ENCODE measurements around the gene PRSS12. TPM values are rescaled to one million over a fixed set of nuclear protein-coding genes. Genes with fewer than 3 reads are reported as not detected.

The PRSS12 gene
- polyA plus RNA-seq, 1 donor from 2014 or later: 1.1 TPM

DNA sequence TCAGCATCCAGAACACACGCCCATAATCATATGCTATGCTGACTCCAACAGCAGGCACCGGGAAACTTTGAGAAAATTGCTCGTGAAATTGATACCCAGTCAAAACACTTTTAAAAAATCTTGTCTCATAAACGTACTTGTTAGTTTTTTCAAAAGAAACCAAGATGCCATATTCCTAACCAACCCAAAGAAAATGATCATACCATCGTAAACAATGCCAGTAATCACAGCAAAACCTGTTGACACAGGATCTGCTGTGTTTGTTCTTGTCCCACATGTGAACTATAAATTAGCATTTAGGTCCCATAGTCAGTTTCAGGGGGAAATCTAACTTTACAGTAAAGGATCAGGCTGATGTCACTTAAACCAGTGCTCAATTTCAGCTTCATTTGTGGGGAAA, 23.0 kb downstream of the PRSS12 start:
- Histone ChIP-seq H3F3A (ENCODE audit: insufficient read depth, low read length, poor library complexity, severe bottlenecking) (no peaks in the 10 kb centered on the region), H3K4me2 (ENCODE audit: low read length) (no peak overlapping the region), H3K9me3 (ENCODE audit: low read length) (no peaks in the 10 kb centered on the region), H3K36me3 (ENCODE audit: insufficient read depth, low read length) (no peaks in the 10 kb centered on the region), H3K27me3 (ENCODE audit: insufficient read depth, low read depth, low read length) (no peaks in the 10 kb centered on the region), H3K79me2 (replicated peaks; ENCODE audit: insufficient read depth, low read length) (no peaks in the 10 kb centered on the region), H3K27ac (ENCODE audit: low read length) (no peak overlapping the region), H3K9ac (ENCODE audit: low read length) (no peak overlapping the region), H2AFZ (ENCODE audit: low read depth, low read length) (no peak overlapping the region), H3K4me3 (ENCODE audit: low read length) (no peak overlapping the region), H4K20me1 (ENCODE audit: insufficient read depth) (no peaks in the 10 kb centered on the region), H3K9me2 (ENCODE audit: insufficient read depth, low read length) (no peaks in the 10 kb centered on the region)
- TF ChIP-seq RAD21 (conservative IDR thresholded peaks at IDR 0.05): no peak
- no peak for TF ChIP-seq MXI1 (conservative IDR thresholded peaks at IDR 0.05; ENCODE audit: poor library complexity, severe bottlenecking)
- no peak for TF ChIP-seq TAF1 (IDR thresholded peaks at IDR 0.05; ENCODE audit: low read depth)
- TF ChIP-seq, protein P1, sequence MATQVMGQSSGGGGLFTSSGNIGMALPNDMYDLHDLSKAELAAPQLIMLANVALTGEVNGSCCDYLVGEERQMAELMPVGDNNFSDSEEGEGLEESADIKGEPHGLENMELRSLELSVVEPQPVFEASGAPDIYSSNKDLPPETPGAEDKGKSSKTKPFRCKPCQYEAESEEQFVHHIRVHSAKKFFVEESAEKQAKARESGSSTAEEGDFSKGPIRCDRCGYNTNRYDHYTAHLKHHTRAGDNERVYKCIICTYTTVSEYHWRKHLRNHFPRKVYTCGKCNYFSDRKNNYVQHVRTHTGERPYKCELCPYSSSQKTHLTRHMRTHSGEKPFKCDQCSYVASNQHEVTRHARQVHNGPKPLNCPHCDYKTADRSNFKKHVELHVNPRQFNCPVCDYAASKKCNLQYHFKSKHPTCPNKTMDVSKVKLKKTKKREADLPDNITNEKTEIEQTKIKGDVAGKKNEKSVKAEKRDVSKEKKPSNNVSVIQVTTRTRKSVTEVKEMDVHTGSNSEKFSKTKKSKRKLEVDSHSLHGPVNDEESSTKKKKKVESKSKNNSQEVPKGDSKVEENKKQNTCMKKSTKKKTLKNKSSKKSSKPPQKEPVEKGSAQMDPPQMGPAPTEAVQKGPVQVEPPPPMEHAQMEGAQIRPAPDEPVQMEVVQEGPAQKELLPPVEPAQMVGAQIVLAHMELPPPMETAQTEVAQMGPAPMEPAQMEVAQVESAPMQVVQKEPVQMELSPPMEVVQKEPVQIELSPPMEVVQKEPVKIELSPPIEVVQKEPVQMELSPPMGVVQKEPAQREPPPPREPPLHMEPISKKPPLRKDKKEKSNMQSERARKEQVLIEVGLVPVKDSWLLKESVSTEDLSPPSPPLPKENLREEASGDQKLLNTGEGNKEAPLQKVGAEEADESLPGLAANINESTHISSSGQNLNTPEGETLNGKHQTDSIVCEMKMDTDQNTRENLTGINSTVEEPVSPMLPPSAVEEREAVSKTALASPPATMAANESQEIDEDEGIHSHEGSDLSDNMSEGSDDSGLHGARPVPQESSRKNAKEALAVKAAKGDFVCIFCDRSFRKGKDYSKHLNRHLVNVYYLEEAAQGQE (IDR thresholded peaks at IDR 0.05; ENCODE audit: borderline replicate concordance): no peak
- TF ChIP-seq, protein P2, sequence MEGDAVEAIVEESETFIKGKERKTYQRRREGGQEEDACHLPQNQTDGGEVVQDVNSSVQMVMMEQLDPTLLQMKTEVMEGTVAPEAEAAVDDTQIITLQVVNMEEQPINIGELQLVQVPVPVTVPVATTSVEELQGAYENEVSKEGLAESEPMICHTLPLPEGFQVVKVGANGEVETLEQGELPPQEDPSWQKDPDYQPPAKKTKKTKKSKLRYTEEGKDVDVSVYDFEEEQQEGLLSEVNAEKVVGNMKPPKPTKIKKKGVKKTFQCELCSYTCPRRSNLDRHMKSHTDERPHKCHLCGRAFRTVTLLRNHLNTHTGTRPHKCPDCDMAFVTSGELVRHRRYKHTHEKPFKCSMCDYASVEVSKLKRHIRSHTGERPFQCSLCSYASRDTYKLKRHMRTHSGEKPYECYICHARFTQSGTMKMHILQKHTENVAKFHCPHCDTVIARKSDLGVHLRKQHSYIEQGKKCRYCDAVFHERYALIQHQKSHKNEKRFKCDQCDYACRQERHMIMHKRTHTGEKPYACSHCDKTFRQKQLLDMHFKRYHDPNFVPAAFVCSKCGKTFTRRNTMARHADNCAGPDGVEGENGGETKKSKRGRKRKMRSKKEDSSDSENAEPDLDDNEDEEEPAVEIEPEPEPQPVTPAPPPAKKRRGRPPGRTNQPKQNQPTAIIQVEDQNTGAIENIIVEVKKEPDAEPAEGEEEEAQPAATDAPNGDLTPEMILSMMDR (IDR thresholded peaks at IDR 0.05; ENCODE audit: poor library complexity, severe bottlenecking): no peak
- TF ChIP-seq SMC3 (conservative IDR thresholded peaks at IDR 0.05; ENCODE audit: poor library complexity): no peak
- TF ChIP-seq EP300 (conservative IDR thresholded peaks at IDR 0.05; ENCODE audit: poor library complexity, severe bottlenecking): no peak
- no peak for TF ChIP-seq POLR2AphosphoS5 (IDR thresholded peaks at IDR 0.05)
- no peak for TF ChIP-seq EZH2 (IDR thresholded peaks at IDR 0.05; ENCODE audit: borderline replicate concordance, insufficient read depth, low read length, poor library complexity, severe bottlenecking)

DNA sequence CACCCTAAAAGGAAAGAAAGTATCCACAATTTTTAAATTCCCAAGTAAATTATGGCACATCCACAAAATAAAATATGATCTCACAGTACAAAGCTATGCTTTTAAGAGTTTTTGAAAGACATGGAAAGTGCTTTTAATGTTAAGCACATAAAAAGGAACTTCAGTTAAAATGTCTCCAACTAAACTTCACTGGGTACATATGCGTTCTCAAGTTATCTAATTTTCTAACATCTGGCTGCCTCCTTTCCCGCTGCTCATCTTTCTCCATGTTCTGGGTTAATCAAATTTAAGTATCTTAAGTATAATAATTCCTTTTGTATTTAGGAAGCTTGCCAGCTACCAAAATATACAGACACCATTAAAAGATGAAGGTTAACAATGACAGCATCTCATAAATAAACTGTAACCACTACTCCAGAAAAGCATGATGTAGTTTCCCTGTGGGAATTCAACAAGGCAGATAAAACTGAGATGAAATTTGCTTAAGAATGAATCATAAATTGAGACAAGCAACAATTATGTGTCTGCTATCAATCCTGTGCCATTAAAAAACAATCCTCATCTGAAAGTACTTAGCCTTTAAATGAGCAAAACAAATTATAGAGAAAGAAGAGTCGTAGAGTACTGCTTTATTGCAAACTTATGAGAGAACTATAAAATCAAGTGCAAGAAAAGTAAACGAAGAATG, 25.1 kb downstream of the PRSS12 start:
- Histone ChIP-seq H3K9ac (ENCODE audit: low read length) (no peak overlapping the region), H3K9me3 (ENCODE audit: low read length) (no peaks in the 10 kb centered on the region), H3K36me3 (ENCODE audit: insufficient read depth, low read length) (no peaks in the 10 kb centered on the region), H3K79me2 (replicated peaks; ENCODE audit: insufficient read depth, low read length) (no peaks in the 10 kb centered on the region), H3F3A (ENCODE audit: insufficient read depth, low read length, poor library complexity, severe bottlenecking) (no peaks in the 10 kb centered on the region), H4K20me1 (ENCODE audit: insufficient read depth) (no peaks in the 10 kb centered on the region), H3K27me3 (ENCODE audit: insufficient read depth, low read depth, low read length) (no peaks in the 10 kb centered on the region), H3K4me2 (ENCODE audit: low read length) (no peak overlapping the region), H2AFZ (ENCODE audit: low read depth, low read length) (no peak overlapping the region), H3K4me3 (ENCODE audit: low read length) (no peak overlapping the region), H3K9me2 (ENCODE audit: insufficient read depth, low read length) (no peaks in the 10 kb centered on the region), H3K27ac (ENCODE audit: low read length) (no peak overlapping the region)
- TF ChIP-seq, protein P1 (IDR thresholded peaks at IDR 0.05; ENCODE audit: borderline replicate concordance): no peak
- TF ChIP-seq, protein P2 (IDR thresholded peaks at IDR 0.05; ENCODE audit: poor library complexity, severe bottlenecking): no peak
- no peak for TF ChIP-seq POLR2AphosphoS5 (IDR thresholded peaks at IDR 0.05)
- TF ChIP-seq EP300 (conservative IDR thresholded peaks at IDR 0.05; ENCODE audit: poor library complexity, severe bottlenecking): no peak
- TF ChIP-seq EZH2 (IDR thresholded peaks at IDR 0.05; ENCODE audit: borderline replicate concordance, insufficient read depth, low read length, poor library complexity, severe bottlenecking): no peak
- no peak for TF ChIP-seq SMC3 (conservative IDR thresholded peaks at IDR 0.05; ENCODE audit: poor library complexity)
- TF ChIP-seq RAD21 (conservative IDR thresholded peaks at IDR 0.05): no peak
- no peak for TF ChIP-seq TAF1 (IDR thresholded peaks at IDR 0.05; ENCODE audit: low read depth)
- TF ChIP-seq MXI1 (conservative IDR thresholded peaks at IDR 0.05; ENCODE audit: poor library complexity, severe bottlenecking): no peak

Measured in neural cell (in vitro differentiated cells).